IMR-90 (cell line): ENCODE results near the gene SPON1. TPM values are rescaled to one million over a fixed set of nuclear protein-coding genes. Genes with fewer than 3 reads are reported as not detected.

Experiments
- ATAC-seq: fragments of 200-7000 bp; cut with Tn5 transposase; 2 replicates; pipeline ENCODE4 v1.9.1; 2020; ENCODE audit warnings: low read depth, mild to moderate bottlenecking, moderate library complexity
- BruUV-seq: library from RNA; stranded (reverse); fragments of 400-500 nt; replicated peaks from 2 replicates; lab custom pipeline; 2021; lab: Mats Ljungman, UMichigan
- CTCF ChIA-PET: fragments of 300-600 bp; formaldehyde crosslinking; extraction: SDS; loops from one replicate; lab custom pipeline; 2021; ENCODE audit warnings: antibody characterized with exemption; lab: Yijun Ruan, JAX
- POLR2A ChIA-PET: fragments of 300-600 bp; sonication (Branson Sonifier 250); formaldehyde crosslinking; loops from one replicate; lab custom pipeline; 2022; ENCODE audit warnings: antibody characterized with exemption; ENCODE audit not compliant: unreplicated experiment; lab: Charles Lee
- DNase-seq: peaks from one replicate; pipeline ENCODE4 v3.0.0; 2013
- H2AFZ ChIP-seq: replicated peaks from 2 replicates; pipeline ENCODE3; 2013; ENCODE audit warnings: low read length, mild to moderate bottlenecking; ENCODE audit not compliant: poor library complexity
- H2AK5ac ChIP-seq: 2 replicates; pipeline ENCODE4 v1.6.1; 2013; ENCODE audit warnings: low read depth, low read length, inconsistent platforms
- H2AK9ac ChIP-seq: replicated peaks from 2 replicates; pipeline ENCODE3; 2013; ENCODE audit warnings: mild to moderate bottlenecking, low read depth, low read length, moderate library complexity; ENCODE audit not compliant: poor library complexity
- H2BK120ac ChIP-seq: 2 replicates; pipeline ENCODE4 v1.6.1; 2013; ENCODE audit warnings: low read depth, low read length, inconsistent platforms
- H2BK15ac ChIP-seq: 3 replicates; pipeline ENCODE4 v1.6.1; 2013; ENCODE audit warnings: low read depth, low read length, inconsistent platforms
- H2BK20ac ChIP-seq: 2 replicates; pipeline ENCODE4 v1.6.1; 2013; ENCODE audit warnings: low read depth, mild to moderate bottlenecking, inconsistent platforms, low read length, moderate library complexity
- H2BK5ac ChIP-seq: 2 replicates; pipeline ENCODE4 v1.6.1; 2013; ENCODE audit warnings: mild to moderate bottlenecking, low read depth, low read length, inconsistent platforms; ENCODE audit not compliant: poor library complexity, severe bottlenecking
- H3K14ac ChIP-seq: replicated peaks from 2 replicates; pipeline ENCODE4 v1.6.1; 2013; ENCODE audit warnings: low read depth, low read length, inconsistent platforms
- H3K18ac ChIP-seq: 2 replicates; pipeline ENCODE4 v1.6.1; 2013; ENCODE audit warnings: low read depth, low read length, control low read depth
- H3K23ac ChIP-seq: 2 replicates; pipeline ENCODE4 v1.6.1; 2013; ENCODE audit warnings: low read depth, low read length, inconsistent platforms
- H3K27ac ChIP-seq: 2 replicates; pipeline ENCODE4 v1.5.1; 2013; ENCODE audit warnings: mild to moderate bottlenecking, control low read depth, low read length; ENCODE audit not compliant: insufficient read depth
- H3K27me3 ChIP-seq: 2 replicates; pipeline ENCODE4 v1.6.1; 2013; ENCODE audit warnings: low read length; ENCODE audit not compliant: control insufficient read depth, insufficient read depth
- H3K36me3 ChIP-seq: 2 replicates; pipeline ENCODE4 v1.6.1; 2013; ENCODE audit warnings: low read length, mixed read lengths; ENCODE audit not compliant: control insufficient read depth, insufficient read depth
- H3K4ac ChIP-seq: 2 replicates; pipeline ENCODE4 v1.6.1; 2013; ENCODE audit warnings: low read depth, low read length, inconsistent platforms
- H3K4me1 ChIP-seq: 2 replicates; pipeline ENCODE4 v1.6.1; 2013; ENCODE audit warnings: low read length, mixed read lengths; ENCODE audit not compliant: control insufficient read depth, insufficient read depth
- H3K4me2 ChIP-seq: 2 replicates; pipeline ENCODE4 v1.6.1; 2013; ENCODE audit warnings: low read depth, mild to moderate bottlenecking, control low read depth, low read length, moderate library complexity
- H3K4me3 ChIP-seq: 2 replicates; pipeline ENCODE4 v1.5.1; 2013; ENCODE audit warnings: low read depth, mild to moderate bottlenecking, control low read depth, low read length, moderate library complexity; ENCODE audit not compliant: insufficient read depth
- H3K56ac ChIP-seq: 2 replicates; pipeline ENCODE4 v1.6.1; 2013; ENCODE audit warnings: low read length, inconsistent platforms; ENCODE audit not compliant: insufficient read depth; ENCODE audit errors: extremely low read depth
- H3K79me1 ChIP-seq, 2 experiments: 2 replicates each; pipeline ENCODE4 v1.6.1; 2013; ENCODE audit warnings: low read length in 2 of 2, inconsistent platforms in 1 of 2, low read depth in 1 of 2
- H3K9ac ChIP-seq: 2 replicates; pipeline ENCODE4 v1.6.1; 2013; ENCODE audit warnings: low read depth, low read length, control low read depth
- H3K9me1 ChIP-seq: 2 replicates; pipeline ENCODE4 v1.6.1; 2013; ENCODE audit warnings: low read length, inconsistent platforms; ENCODE audit not compliant: insufficient read depth
- H3K9me3 ChIP-seq: 2 replicates; pipeline ENCODE4 v1.6.1; 2013; ENCODE audit warnings: low read length; ENCODE audit not compliant: control insufficient read depth, insufficient read depth
- H4K20me1 ChIP-seq: 2 replicates; pipeline ENCODE4 v1.6.1; 2013; ENCODE audit warnings: low read length, inconsistent platforms; ENCODE audit not compliant: insufficient read depth
- H4K5ac ChIP-seq: 2 replicates; pipeline ENCODE4 v1.6.1; 2013; ENCODE audit warnings: mild to moderate bottlenecking, low read depth, low read length, control low read depth
- H4K8ac ChIP-seq, 2 experiments: 2 replicates each; pipeline ENCODE4 v1.6.1; 2013; ENCODE audit warnings: low read depth in 2 of 2, low read length in 2 of 2, control low read depth in 1 of 2, inconsistent platforms in 1 of 2
- H4K91ac ChIP-seq: 2 replicates; pipeline ENCODE4 v1.6.1; 2013; ENCODE audit warnings: low read depth, low read length, inconsistent platforms; ENCODE audit not compliant: insufficient read depth
- BHLHE40 ChIP-seq: fragments of 150-350 bp; IDR thresholded peaks from 2 replicates; pipeline ENCODE4 v1.6.1; 2016; ENCODE audit warnings: mild to moderate bottlenecking, low read depth, low read length
- CEBPB ChIP-seq: IDR thresholded peaks from 2 replicates; pipeline ENCODE4 v1.6.1; 2012; ENCODE audit warnings: low read depth, low read length, improper control_type of control experiment
- CHD1 ChIP-seq: IDR thresholded peaks from 2 replicates; pipeline ENCODE4 v1.6.1; 2012; ENCODE audit warnings: low read depth, low read length, improper control_type of control experiment
- FOS ChIP-seq: fragments of 150-350 bp; IDR thresholded peaks from 2 replicates; pipeline ENCODE4 v1.6.1; 2016; ENCODE audit warnings: low read depth, low read length
- MAFK ChIP-seq: IDR thresholded peaks from 2 replicates; pipeline ENCODE4 v1.6.1; 2012; ENCODE audit warnings: low read depth, low read length, improper control_type of control experiment
- MAZ ChIP-seq: IDR thresholded peaks from 2 replicates; pipeline ENCODE4 v1.6.1; 2012; ENCODE audit warnings: low read depth, mild to moderate bottlenecking, low read length, improper control_type of control experiment, moderate library complexity, borderline replicate concordance
- MXI1 ChIP-seq: IDR thresholded peaks from 2 replicates; pipeline ENCODE4 v1.6.1; 2012; ENCODE audit warnings: low read depth, mild to moderate bottlenecking, low read length, moderate library complexity, borderline replicate concordance
- NFE2L2 ChIP-seq: fragments of 150-350 bp; IDR thresholded peaks from 2 replicates; pipeline ENCODE4 v1.6.1; 2016; ENCODE audit warnings: low read depth, mild to moderate bottlenecking, low read length
- POLR2A ChIP-seq: IDR thresholded peaks from 2 replicates; pipeline ENCODE4 v1.6.1; 2012; ENCODE audit warnings: mild to moderate bottlenecking, low read depth, low read length
- RAD21 ChIP-seq: IDR thresholded peaks from 2 replicates; pipeline ENCODE4 v1.6.1; 2012; ENCODE audit warnings: low read length, improper control_type of control experiment
- RCOR1 ChIP-seq: IDR thresholded peaks from 2 replicates; pipeline ENCODE4 v1.6.1; 2012; ENCODE audit warnings: mild to moderate bottlenecking, low read length, improper control_type of control experiment; ENCODE audit not compliant: insufficient replicate concordance
- RFX5 ChIP-seq: IDR thresholded peaks from 2 replicates; pipeline ENCODE4 v1.8.0; 2012; ENCODE audit warnings: low read depth, mild to moderate bottlenecking, low read length, moderate library complexity
- SMC3 ChIP-seq: fragments of 150-350 bp; IDR thresholded peaks from 2 replicates; pipeline ENCODE4 v1.6.1; 2016; ENCODE audit warnings: low read depth, mild to moderate bottlenecking, antibody characterized with exemption, low read length, moderate library complexity
- WGBS, 2 experiments: methylation state at CpG; one replicate each; pipeline versions ENCODE4 v1.1.5 to v1.1.7; 2013; ENCODE audit warnings: missing lambda C conversion rate in 2 of 2; ENCODE audit not compliant: insufficient read length in 1 of 2; ENCODE audit errors: extremely low coverage in 2 of 2; 5-methylcytosine and 5-hydroxymethylcytosine counted together
- dilution Hi-C: fragments of 300-500 bp; cut with HindIII; formaldehyde crosslinking; loops from one replicate; pipeline ENCODE4 v1.14.3; 2018; ENCODE audit warnings: low sequenced_read_pairs; ENCODE audit not compliant: unreplicated experiment
- in situ Hi-C: fragments of 300-500 bp; cut with MboI; formaldehyde crosslinking; loops from 3 replicates; pipeline ENCODE4 v1.14.3; 2019; ENCODE audit warnings: low sequenced_read_pairs, inconsistent platforms, mixed read lengths
- intact Hi-C: fragments of 100-400 bp; cut with micrococcal nuclease; formaldehyde crosslinking; loops from 2 replicates; pipeline ENCODE4 v1.10.0; 2022
- polyA plus RNA-seq, 3 experiments: library from polyadenylated mRNA; depleted of rRNA; stranded (reverse); fragments of >200 nt; gene quantifications; 2 replicates each; pipeline ENCODE4 v1.2.3, GENCODE V29; 2012; ENCODE audit warnings: low replicate concordance in 1 of 3
- total RNA-seq: library from RNA; depleted of rRNA; stranded (reverse); fragments of >200 nt; gene quantifications from 2 replicates; pipeline ENCODE4 v1.2.3, GENCODE V29; 2012
- TF ChIP-seq, protein P1 (sequence below): conservative IDR thresholded peaks from 2 replicates; pipeline ENCODE4 v1.5.1; 2012; ENCODE audit warnings: mild to moderate bottlenecking, low read depth, low read length, improper control_type of control experiment
- TF ChIP-seq, protein P2 (sequence below): fragments of 150-350 bp; IDR thresholded peaks from 2 replicates; pipeline ENCODE4 v1.6.1; 2016; ENCODE audit warnings: low read depth, mild to moderate bottlenecking, low read length, moderate library complexity, borderline replicate concordance
- TF ChIP-seq, protein P3 (sequence below): fragments of 150-350 bp; IDR thresholded peaks from 2 replicates; pipeline ENCODE4 v1.6.1; 2017; ENCODE audit warnings: mild to moderate bottlenecking, antibody characterized with exemption, low read length, low read depth

Gene SPON1
- total and polyA plus RNA-seq, 2 of the 4 experiments (the other 2 are of a cell fraction) = 0.62 to 0.72 TPM

DNA sequence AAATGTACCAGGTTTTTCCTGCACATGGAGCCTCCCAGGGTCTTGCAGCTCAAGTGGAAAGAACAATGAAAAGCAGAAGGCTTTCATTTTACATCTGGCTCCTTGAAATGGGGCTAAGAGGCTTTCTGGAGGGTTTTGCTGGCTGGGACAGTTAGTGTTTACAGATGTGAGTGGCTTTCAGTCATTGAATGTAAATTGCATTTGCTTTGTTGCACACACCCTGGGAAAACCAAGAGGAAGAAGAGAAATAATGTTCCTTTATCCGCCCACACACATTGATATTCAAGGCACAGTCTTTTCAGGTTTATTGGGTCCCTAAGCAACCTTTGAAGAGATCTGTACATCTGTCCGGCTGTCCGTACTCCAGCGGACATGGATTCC lies 144.5 kb downstream of the SPON1 start:
- no peak overlapping the region for H2AK5ac ChIP-seq
- ATAC-seq = no peak
- no peak overlapping the region for H3K4me2 ChIP-seq
- no peak overlapping the region for H2BK5ac ChIP-seq
- no peaks in the 10 kb centered on the region for H3K9me1 ChIP-seq
- POLR2A ChIA-PET = no interaction called here
- no peak overlapping the region for H3K18ac ChIP-seq
- H3K9me3 ChIP-seq = no peaks in the 10 kb centered on the region
- no CpG with 5 or more reads among the region's 4 CpGs for WGBS, 2 experiments
- no peak overlapping the region for H2AFZ ChIP-seq
- CTCF ChIA-PET = no interaction called here
- intact Hi-C loops (no loop called here), dilution Hi-C loops (no loop called here), in situ Hi-C loops (no loop called here)
- no peak overlapping the region for H4K5ac ChIP-seq
- TF ChIP-seq BHLHE40 (no peak), NFE2L2 (no peak), FOS (no peak), CHD1 (no peak), RAD21 (no peak), RFX5 (no peak), CEBPB (no peak), MAZ (no peak), POLR2A (no peak), MAFK (no peak), SMC3 (no peak), MXI1 (no peak), RCOR1 (no peak)
- TF ChIP-seq, protein P1, sequence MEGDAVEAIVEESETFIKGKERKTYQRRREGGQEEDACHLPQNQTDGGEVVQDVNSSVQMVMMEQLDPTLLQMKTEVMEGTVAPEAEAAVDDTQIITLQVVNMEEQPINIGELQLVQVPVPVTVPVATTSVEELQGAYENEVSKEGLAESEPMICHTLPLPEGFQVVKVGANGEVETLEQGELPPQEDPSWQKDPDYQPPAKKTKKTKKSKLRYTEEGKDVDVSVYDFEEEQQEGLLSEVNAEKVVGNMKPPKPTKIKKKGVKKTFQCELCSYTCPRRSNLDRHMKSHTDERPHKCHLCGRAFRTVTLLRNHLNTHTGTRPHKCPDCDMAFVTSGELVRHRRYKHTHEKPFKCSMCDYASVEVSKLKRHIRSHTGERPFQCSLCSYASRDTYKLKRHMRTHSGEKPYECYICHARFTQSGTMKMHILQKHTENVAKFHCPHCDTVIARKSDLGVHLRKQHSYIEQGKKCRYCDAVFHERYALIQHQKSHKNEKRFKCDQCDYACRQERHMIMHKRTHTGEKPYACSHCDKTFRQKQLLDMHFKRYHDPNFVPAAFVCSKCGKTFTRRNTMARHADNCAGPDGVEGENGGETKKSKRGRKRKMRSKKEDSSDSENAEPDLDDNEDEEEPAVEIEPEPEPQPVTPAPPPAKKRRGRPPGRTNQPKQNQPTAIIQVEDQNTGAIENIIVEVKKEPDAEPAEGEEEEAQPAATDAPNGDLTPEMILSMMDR = no peak
- TF ChIP-seq, protein P2, sequence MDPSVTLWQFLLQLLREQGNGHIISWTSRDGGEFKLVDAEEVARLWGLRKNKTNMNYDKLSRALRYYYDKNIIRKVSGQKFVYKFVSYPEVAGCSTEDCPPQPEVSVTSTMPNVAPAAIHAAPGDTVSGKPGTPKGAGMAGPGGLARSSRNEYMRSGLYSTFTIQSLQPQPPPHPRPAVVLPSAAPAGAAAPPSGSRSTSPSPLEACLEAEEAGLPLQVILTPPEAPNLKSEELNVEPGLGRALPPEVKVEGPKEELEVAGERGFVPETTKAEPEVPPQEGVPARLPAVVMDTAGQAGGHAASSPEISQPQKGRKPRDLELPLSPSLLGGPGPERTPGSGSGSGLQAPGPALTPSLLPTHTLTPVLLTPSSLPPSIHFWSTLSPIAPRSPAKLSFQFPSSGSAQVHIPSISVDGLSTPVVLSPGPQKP = no peak
- TF ChIP-seq, protein P3, sequence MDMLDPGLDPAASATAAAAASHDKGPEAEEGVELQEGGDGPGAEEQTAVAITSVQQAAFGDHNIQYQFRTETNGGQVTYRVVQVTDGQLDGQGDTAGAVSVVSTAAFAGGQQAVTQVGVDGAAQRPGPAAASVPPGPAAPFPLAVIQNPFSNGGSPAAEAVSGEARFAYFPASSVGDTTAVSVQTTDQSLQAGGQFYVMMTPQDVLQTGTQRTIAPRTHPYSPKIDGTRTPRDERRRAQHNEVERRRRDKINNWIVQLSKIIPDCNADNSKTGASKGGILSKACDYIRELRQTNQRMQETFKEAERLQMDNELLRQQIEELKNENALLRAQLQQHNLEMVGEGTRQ = no peak
- no peak overlapping the region for H3K4me3 ChIP-seq
- no peak overlapping the region for H3K56ac ChIP-seq
- no peak overlapping the region for H3K14ac ChIP-seq
- no peak overlapping the region for H4K8ac ChIP-seq
- no peaks in the 10 kb centered on the region for H3K4me1 ChIP-seq
- H2BK15ac ChIP-seq = no peak overlapping the region
- H3K36me3 ChIP-seq = no peaks in the 10 kb centered on the region
- no TSS peak for BruUV-seq
- DNase-seq = no peak
- H3K79me1 ChIP-seq = no peaks in the 10 kb centered on the region
- H4K20me1 ChIP-seq = no peaks in the 10 kb centered on the region
- no peak overlapping the region for H3K4ac ChIP-seq
- H3K27me3 ChIP-seq = no peaks in the 10 kb centered on the region; the same call in 1 of the 2 replicates
- no peak overlapping the region for H2AK9ac ChIP-seq
- H2BK20ac ChIP-seq = no peak overlapping the region
- no peak overlapping the region for H4K91ac ChIP-seq
- H2BK120ac ChIP-seq = no peak overlapping the region
- no peak overlapping the region for H3K9ac ChIP-seq
- no peak overlapping the region for H3K23ac ChIP-seq
- no peak overlapping the region for H3K27ac ChIP-seq
